ENCODE results near the gene POC5. TPM values are rescaled to one million over a fixed set of nuclear protein-coding genes. Genes with fewer than 3 reads are reported as not detected.

The POC5 gene
- total and polyA plus RNA-seq, 2 of the 4 experiments (the other 2 are of a cell fraction) = 6.6 to 12.9 TPM

DNA sequence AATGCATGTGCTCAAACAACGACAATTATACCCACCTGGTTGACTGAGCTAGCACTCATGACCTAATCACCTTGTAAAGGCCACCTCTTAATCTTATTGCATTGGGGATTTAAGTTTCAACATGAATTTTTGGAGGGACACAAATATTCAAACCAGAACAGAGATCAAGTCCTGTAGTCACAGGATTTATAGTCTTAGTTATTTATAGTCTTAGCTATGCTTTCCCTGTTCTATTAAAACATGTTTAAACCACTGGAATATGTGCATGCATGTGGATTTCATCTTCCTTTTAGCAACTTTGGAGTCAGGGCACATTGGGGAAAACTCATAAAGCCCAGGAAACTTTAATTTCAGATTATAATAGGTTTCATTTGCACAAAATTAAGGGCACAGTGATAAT, 79.3 kb downstream of the POC5 start:
- no peak overlapping the region for H2AK9ac ChIP-seq (replicated peaks; ENCODE audit: low read depth, low read length, poor library complexity)
- no peaks in the 10 kb centered on the region; a peak in 1 of 4 replicates for H3K79me1 ChIP-seq (ENCODE audit: low read depth in 1 of 2, low read length in 2 of 2)
- no peaks in the 10 kb centered on the region for H4K20me1 ChIP-seq (ENCODE audit: insufficient read depth, low read length)
- no peak overlapping the region for H3K27ac ChIP-seq (ENCODE audit: insufficient read depth, low read length)
- no peak overlapping the region for H2BK20ac ChIP-seq (ENCODE audit: low read depth, low read length)
- H3K36me3 ChIP-seq (ENCODE audit: control insufficient read depth, insufficient read depth, low read length) = no peaks in the 10 kb centered on the region
- no peak overlapping the region for H2BK15ac ChIP-seq (ENCODE audit: low read depth, low read length)
- H2AFZ ChIP-seq (replicated peaks; ENCODE audit: low read length, poor library complexity) = no peak overlapping the region
- no TSS peak for BruUV-seq (replicated peaks)
- no peaks in the 10 kb centered on the region for H3K9me1 ChIP-seq (ENCODE audit: insufficient read depth, low read length)
- no peak overlapping the region for H3K4me2 ChIP-seq (ENCODE audit: low read depth, low read length)
- H3K27me3 ChIP-seq (ENCODE audit: control insufficient read depth, insufficient read depth, low read length) = no peaks in the 10 kb centered on the region
- no peak overlapping the region for H3K9ac ChIP-seq (ENCODE audit: low read depth, low read length)
- POLR2A ChIA-PET (ENCODE audit: unreplicated experiment) = no interaction called here
- H3K14ac ChIP-seq (replicated peaks; ENCODE audit: low read depth, low read length) = no peak overlapping the region
- WGBS, 2 experiments (ENCODE audit: extremely low coverage in 2 of 2, insufficient read length in 1 of 2) = no CpG with 5 or more reads among the region's 1 CpG
- no peak overlapping the region for H2AK5ac ChIP-seq (ENCODE audit: low read depth, low read length)
- CTCF ChIA-PET = interaction anchor here (0.8 kb wide), 1 partner anchor 17 kb away, joined by 3 read pairs; no protein-coding TSS in a partner anchor
- H4K5ac ChIP-seq (ENCODE audit: low read depth, low read length) = no peak overlapping the region
- no peak overlapping the region for H2BK120ac ChIP-seq (ENCODE audit: low read depth, low read length)
- no peak overlapping the region for H3K4me3 ChIP-seq (ENCODE audit: insufficient read depth, low read depth, low read length)
- H3K18ac ChIP-seq (ENCODE audit: low read depth, low read length) = no peak overlapping the region
- H3K9me3 ChIP-seq (ENCODE audit: control insufficient read depth, insufficient read depth, low read length) = no peaks in the 10 kb centered on the region
- in situ Hi-C loops (cut with MboI; ENCODE audit: low sequenced_read_pairs) (no loop called here), intact Hi-C loops (cut with micrococcal nuclease) (no loop called here), dilution Hi-C loops (cut with HindIII; ENCODE audit: low sequenced_read_pairs, unreplicated experiment) (no loop called here)
- ATAC-seq (ENCODE audit: low read depth) = no peak
- H2BK5ac ChIP-seq (ENCODE audit: low read depth, low read length, poor library complexity, severe bottlenecking) = no peak overlapping the region
- H3K4ac ChIP-seq (ENCODE audit: low read depth, low read length) = no peak overlapping the region
- H4K91ac ChIP-seq (ENCODE audit: insufficient read depth, low read depth, low read length) = no peak overlapping the region
- H3K56ac ChIP-seq (ENCODE audit: extremely low read depth, insufficient read depth, low read length) = no peak overlapping the region
- no peak overlapping the region for H3K23ac ChIP-seq (ENCODE audit: low read depth, low read length)
- TF ChIP-seq RAD21 (IDR thresholded peaks at IDR 0.05; ENCODE audit: low read length) (no peak), MAZ (IDR thresholded peaks at IDR 0.05; ENCODE audit: borderline replicate concordance, low read depth, low read length) (no peak), MAFK (IDR thresholded peaks at IDR 0.05; ENCODE audit: low read depth, low read length) (no peak), FOS (IDR thresholded peaks at IDR 0.05; ENCODE audit: low read depth, low read length) (no peak)
- no peak overlapping the region for H4K8ac ChIP-seq (ENCODE audit: low read depth in 2 of 2, low read length in 2 of 2)
- no peaks in the 10 kb centered on the region for H3K4me1 ChIP-seq (ENCODE audit: control insufficient read depth, insufficient read depth, low read length)
- DNase-seq = no peak

All from IMR-90 (cell line).